Endodermal cell (in vitro differentiated cells): ENCODE data around the gene STXBP1. TPM values are rescaled to one million over a fixed set of nuclear protein-coding genes. Genes with fewer than 3 reads are reported as not detected.

Experiments used
- DNase-seq: peaks from one replicate; pipeline ENCODE4 v3.0.0-alpha.2; 2017
- H3K27ac ChIP-seq: 2 replicates; pipeline ENCODE4 v1.5.1; 2013; ENCODE audit warnings: mild to moderate bottlenecking, low read depth, low read length, moderate library complexity
- H3K27me3 ChIP-seq: 2 replicates; pipeline ENCODE4 v1.6.1; 2013; ENCODE audit warnings: mild to moderate bottlenecking, low read length, moderate library complexity; ENCODE audit not compliant: insufficient read depth, control insufficient read depth, poor library complexity, severe bottlenecking
- H3K36me3 ChIP-seq: 2 replicates; pipeline ENCODE4 v1.7.0; 2013; ENCODE audit warnings: mild to moderate bottlenecking, low read length, moderate library complexity; ENCODE audit not compliant: control insufficient read depth, insufficient read depth
- H3K4me1 ChIP-seq: one replicate; pipeline ENCODE4 v1.7.0; 2013; ENCODE audit warnings: low read length; ENCODE audit not compliant: control insufficient read depth, insufficient read depth
- H3K4me3 ChIP-seq: 2 replicates; pipeline ENCODE4 v1.5.1; 2013; ENCODE audit warnings: mild to moderate bottlenecking, low read length, moderate library complexity
- H3K9ac ChIP-seq: 2 replicates; pipeline ENCODE4 v1.6.1; 2013; ENCODE audit warnings: mild to moderate bottlenecking, low read length, moderate library complexity; ENCODE audit not compliant: poor library complexity, severe bottlenecking; ENCODE audit errors: extremely low read depth
- H3K9me3 ChIP-seq: 2 replicates; pipeline ENCODE4 v1.6.1; 2013; ENCODE audit warnings: mild to moderate bottlenecking, low read length, moderate library complexity; ENCODE audit not compliant: control insufficient read depth
- H3K27ac Mint-ChIP-seq: 2 replicates; pipeline ENCODE4 v1.8.0; 2020; ENCODE audit warnings: mixed read lengths
- H3K27me3 Mint-ChIP-seq: 2 replicates; pipeline ENCODE4 v1.8.0; 2021; ENCODE audit warnings: mild to moderate bottlenecking, mixed read lengths; ENCODE audit not compliant: insufficient read depth
- H3K36me3 Mint-ChIP-seq: 2 replicates; pipeline ENCODE4 v1.8.0; 2020; ENCODE audit warnings: low read depth, mixed read lengths
- H3K4me1 Mint-ChIP-seq: 2 replicates; pipeline ENCODE4 v1.8.0; 2020; ENCODE audit warnings: mixed read lengths
- H3K4me3 Mint-ChIP-seq: 2 replicates; pipeline ENCODE4 v1.8.0; 2020; ENCODE audit warnings: mild to moderate bottlenecking, moderate library complexity, mixed read lengths
- H3K9me3 Mint-ChIP-seq: 2 replicates; pipeline ENCODE4 v1.8.0; 2020; ENCODE audit warnings: mild to moderate bottlenecking, mixed read lengths
- CTCF ChIP-seq: fragments of 200-600 bp; sonication (generic); conservative IDR thresholded peaks from 2 replicates; pipeline ENCODE4 v1.5.0; 2021; ENCODE audit warnings: antibody characterized with exemption, mild to moderate bottlenecking
- WGBS, 2 experiments: methylation state at CpG; one replicate each; pipeline versions ENCODE4 v1.1.5 to v1.1.7; 2013; ENCODE audit warnings: missing lambda C conversion rate in 2 of 2, mixed read lengths in 1 of 2; ENCODE audit not compliant: insufficient coverage in 1 of 2, insufficient read length in 1 of 2; 5-methylcytosine and 5-hydroxymethylcytosine counted together
- total RNA-seq, 2 donors: library from RNA; stranded (reverse); fragmentation: NEBNext Ultra II Directional in 1 of 2; extraction: Animal tissue kit (Norgen Biotek cat#: 25700) in 1 of 2; gene quantifications; 2 replicates in 1 of 2; 3 replicates in 1 of 2; pipeline ENCODE4 v1.2.1, GENCODE V29; 2021

STXBP1 gene
- total RNA-seq, 2 donors from 2014 or later = 27.8 to 46.8 TPM

GRCh38 chr9:127731938-127732337, 119.9 kb downstream of the STXBP1 start:
- no peak for TF ChIP-seq CTCF
- Histone ChIP-seq H3K9ac (no peak overlapping the region), H3K27ac (no peak overlapping the region), H3K9me3 (no peaks in the 10 kb centered on the region), H3K27me3 (no peaks in the 10 kb centered on the region), H3K4me1 (no peaks in the 10 kb centered on the region), H3K36me3 (no peaks in the 10 kb centered on the region), H3K4me3 (no peak overlapping the region)
- Mint-ChIP-seq H3K9me3 (no peaks in the 10 kb centered on the region), H3K27me3 (no peaks in the 10 kb centered on the region), H3K4me3 (no peak overlapping the region), H3K4me1 (no peaks in the 10 kb centered on the region), H3K36me3 (no peaks in the 10 kb centered on the region), H3K27ac (no peak overlapping the region)
- DNase-seq = no peak
- WGBS, 2 experiments = 90 to 92% methylated on average over 14 to 16 of the region's 16 CpGs

- no peak overlapping the region for H3K27ac ChIP-seq
- Mint-ChIP-seq H3K36me3 (no peaks in the 10 kb centered on the region), H3K4me1 (no peaks in the 10 kb centered on the region), H3K4me3 (no peak overlapping the region), H3K9me3 (no peaks in the 10 kb centered on the region), H3K27me3 (peaks cover 3% of the 10 kb centered on the region), H3K27ac (no peak overlapping the region)
- H3K36me3 ChIP-seq = no peaks in the 10 kb centered on the region
- TF ChIP-seq CTCF = no peak
- H3K4me1 ChIP-seq = no peaks in the 10 kb centered on the region
- H3K27me3 ChIP-seq = no peaks in the 10 kb centered on the region
- no peaks in the 10 kb centered on the region for H3K9me3 ChIP-seq
- no peak overlapping the region for H3K9ac ChIP-seq
- DNase-seq = no peak
- WGBS, 2 experiments = 95 to 97% methylated on average over 21 of the region's 21 CpGs
- no peak overlapping the region for H3K4me3 ChIP-seq
These were observed 120.4 kb downstream of the STXBP1 start for GRCh38 chr9:127732444-127732843.

GRCh38 chr9:127733614-127734013, 121.5 kb downstream of the STXBP1 start:
- no peak overlapping the region for H3K9ac ChIP-seq

More at GRCh38 chr9:127733614-127734013, 121.5 kb downstream of the STXBP1 start:
- DNase-seq = no peak
- Mint-ChIP-seq H3K27me3 (peaks cover 3% of the 10 kb centered on the region), H3K4me1 (no peaks in the 10 kb centered on the region), H3K27ac (no peak overlapping the region), H3K9me3 (no peaks in the 10 kb centered on the region), H3K36me3 (no peaks in the 10 kb centered on the region), H3K4me3 (no peak overlapping the region)
- TF ChIP-seq CTCF = no peak
- Histone ChIP-seq H3K36me3 (no peaks in the 10 kb centered on the region), H3K27me3 (no peaks in the 10 kb centered on the region), H3K4me3 (no peak overlapping the region), H3K4me1 (no peaks in the 10 kb centered on the region), H3K27ac (no peak overlapping the region), H3K9me3 (no peaks in the 10 kb centered on the region)
- whole genome bisulfite sequencing, 2 experiments = 88% methylated on average over 2 of the region's 2 CpGs; no CpG with 5 or more reads in 1 of the 2 experiments
